ENCODE results near the gene NLRC5. TPM values are rescaled to one million over a fixed set of nuclear protein-coding genes. Genes with fewer than 3 reads are reported as not detected.

The NLRC5 gene
- polyA plus RNA-seq, 1 donor, result 5.5 TPM

GRCh38 chr16:57025941-57026777, 36.8 kb downstream of the NLRC5 start:
- DNase-seq (ENCODE audit: low read depth), result no peak

- no peak for DNase-seq (ENCODE audit: low read depth)
Observed at GRCh38 chr16:57026778-57027062, 37.4 kb downstream of the NLRC5 start.

GRCh38 chr16:57027067-57027466, 37.7 kb downstream of the NLRC5 start:
- no peak for DNase-seq (ENCODE audit: low read depth)

- DNase-seq (ENCODE audit: low read depth), result no peak
Observed at GRCh38 chr16:57028086-57028485, 38.7 kb downstream of the NLRC5 start.

GRCh38 chr16:57029161-57030160, 40.1 kb downstream of the NLRC5 start:
- DNase-seq (ENCODE audit: low read depth), result no peak

GRCh38 chr16:57030346-57030902, 41.1 kb downstream of the NLRC5 start:
- no peak for DNase-seq (ENCODE audit: low read depth)

- no peak for DNase-seq (ENCODE audit: low read depth)
Observed at GRCh38 chr16:57031156-57031555, 41.8 kb downstream of the NLRC5 start.

GRCh38 chr16:57032346-57032745, 43.0 kb downstream of the NLRC5 start:
- no peak for DNase-seq (ENCODE audit: low read depth)

GRCh38 chr16:57032931-57033330, 43.6 kb downstream of the NLRC5 start:
- DNase-seq (ENCODE audit: low read depth), result no peak

GRCh38 chr16:57036315-57036714, 47.0 kb downstream of the NLRC5 start:
- DNase-seq (ENCODE audit: low read depth), result no peak

GRCh38 chr16:57036945-57037344, 47.6 kb downstream of the NLRC5 start:
- DNase-seq (ENCODE audit: low read depth), result no peak

- no peak for DNase-seq (ENCODE audit: low read depth)
Observed at GRCh38 chr16:57038166-57038565, 48.8 kb downstream of the NLRC5 start.

- no peak for DNase-seq (ENCODE audit: low read depth)
Observed at GRCh38 chr16:57039148-57039812, 49.9 kb downstream of the NLRC5 start.

- DNase-seq (ENCODE audit: low read depth), result no peak
Observed at GRCh38 chr16:57041182-57042156, 52.1 kb downstream of the NLRC5 start.

- DNase-seq (ENCODE audit: low read depth), result no peak
Observed at GRCh38 chr16:57042157-57043111, 53.1 kb downstream of the NLRC5 start.

GRCh38 chr16:57043248-57043647, 53.9 kb downstream of the NLRC5 start:
- DNase-seq (ENCODE audit: low read depth), result no peak

- DNase-seq (ENCODE audit: low read depth), result no peak
Observed at GRCh38 chr16:57044931-57045693, 55.8 kb downstream of the NLRC5 start.

GRCh38 chr16:57045694-57046381, 56.5 kb downstream of the NLRC5 start:
- DNase-seq (ENCODE audit: low read depth), result peak; percentile 28
